Fibroblast of upper back skin (primary cell): Measurements from ENCODE around the gene NDUFB7.

Experiments
- DNase-seq: peaks from one replicate; pipeline ENCODE4 v3.0.0-alpha.2; 2013

Gene NDUFB7

GRCh38 chr19:14519860-14520407, 51.9 kb downstream of the NDUFB7 start:
- peak; percentile 34 for DNase-seq

GRCh38 chr19:14519245-14519859, 52.5 kb downstream of the NDUFB7 start:
- DNase-seq: no peak

- DNase-seq: peak; percentile 72
Observed at GRCh38 chr19:14517840-14518505, 53.9 kb downstream of the NDUFB7 start, which contains the start of gene DNAJB1. Gene DNAJB1, minus strand, starts transcription at chr19:14518397. Its CDS starts 48 bp downstream, at chr19:14518349.

- no peak for DNase-seq
Observed at GRCh38 chr19:14517446-14517839, 54.4 kb downstream of the NDUFB7 start.

GRCh38 chr19:14516746-14517438, 55.0 kb downstream of the NDUFB7 start:
- DNase-seq: no peak
